Measurements from ENCODE around the gene USP28.

Gene USP28

GRCh38 chr11:113839842-113840241 lies 35.5 kb downstream of the USP28 start:
- Histone ChIP-seq H3K27ac (ENCODE audit: insufficient read depth in 1 of 2, low read depth in 1 of 2, low read length in 2 of 2, poor library complexity in 1 of 2, severe bottlenecking in 2 of 2) (no peak overlapping the region), H3K36me3 (ENCODE audit: control insufficient read depth in 4 of 4, insufficient read depth in 4 of 4, low read length in 3 of 4) (peaks cover 2 to 44% (median 9%) of the 10 kb centered on the region in 4 experiments), H3K9me3 (ENCODE audit: control extremely low read depth in 1 of 5, control insufficient read depth in 4 of 5, insufficient read depth in 2 of 5, low read depth in 1 of 5, low read length in 4 of 5) (no peaks in the 10 kb centered on the region), H3K27me3 (replicated peaks in 2 of 5; ENCODE audit: control insufficient read depth in 4 of 5, insufficient read depth in 5 of 5, low read length in 4 of 5) (no peaks in the 10 kb centered on the region), H3K4me1 (ENCODE audit: control extremely low read depth in 1 of 4, control insufficient read depth in 4 of 4, insufficient read depth in 4 of 4, low read length in 3 of 4) (no peaks in the 10 kb centered on the region), H3K4me3 (ENCODE audit: control insufficient read depth in 1 of 7, extremely low read depth in 1 of 7, insufficient read depth in 4 of 7, low read depth in 2 of 7, low read length in 6 of 7) (no peak overlapping the region)
- ChIA-PET POLR2A (no interaction called here), CTCF (no interaction called here)
- DNase-seq: peak in 1 of 3 donors; percentile 4
- 98% methylated on average over 4 of the region's 6 CpGs for WGBS (ENCODE audit: insufficient coverage)

GRCh38 chr11:113838005-113838404 lies 37.4 kb downstream of the USP28 start:
- H3K4me1 ChIP-seq (ENCODE audit: control extremely low read depth in 1 of 4, control insufficient read depth in 4 of 4, insufficient read depth in 4 of 4, low read length in 3 of 4): no peaks in the 10 kb centered on the region
- POLR2A ChIA-PET: no interaction called here
- no peak for DNase-seq
- no peak overlapping the region for H3K4me3 ChIP-seq (ENCODE audit: control insufficient read depth in 1 of 7, extremely low read depth in 1 of 7, insufficient read depth in 4 of 7, low read depth in 2 of 7, low read length in 6 of 7)
- H3K9me3 ChIP-seq (ENCODE audit: control extremely low read depth in 1 of 5, control insufficient read depth in 4 of 5, insufficient read depth in 2 of 5, low read depth in 1 of 5, low read length in 4 of 5): no peaks in the 10 kb centered on the region
- WGBS (ENCODE audit: insufficient coverage): 100% methylated on average over 2 of the region's 2 CpGs
- no peaks in the 10 kb centered on the region for H3K27me3 ChIP-seq (replicated peaks in 2 of 5; ENCODE audit: control insufficient read depth in 4 of 5, insufficient read depth in 5 of 5, low read length in 4 of 5)
- no peak overlapping the region for H3K27ac ChIP-seq (ENCODE audit: insufficient read depth in 1 of 2, low read depth in 1 of 2, low read length in 2 of 2, poor library complexity in 1 of 2, severe bottlenecking in 2 of 2)
- CTCF ChIA-PET: interaction anchor here (0.9 to 1.6 kb wide), 3 partner anchors 10 to 38 kb away, joined by 3 to 4 read pairs (median 3); no protein-coding TSS in a partner anchor
- peaks cover 2 to 50% (median 10%) of the 10 kb centered on the region in 4 experiments for H3K36me3 ChIP-seq (ENCODE audit: control insufficient read depth in 4 of 4, insufficient read depth in 4 of 4, low read length in 3 of 4)

- ChIA-PET POLR2A (no interaction called here), CTCF (interaction anchor here (0.6 kb wide), 1 partner anchor 61 kb away, joined by 3 read pairs; no protein-coding TSS in a partner anchor)
- H3K4me1 ChIP-seq (ENCODE audit: control extremely low read depth in 1 of 4, control insufficient read depth in 4 of 4, insufficient read depth in 4 of 4, low read length in 3 of 4): no peaks in the 10 kb centered on the region
- H3K27me3 ChIP-seq (replicated peaks in 2 of 5; ENCODE audit: control insufficient read depth in 4 of 5, insufficient read depth in 5 of 5, low read length in 4 of 5): no peaks in the 10 kb centered on the region
- H3K9me3 ChIP-seq (ENCODE audit: control extremely low read depth in 1 of 5, control insufficient read depth in 4 of 5, insufficient read depth in 2 of 5, low read depth in 1 of 5, low read length in 4 of 5): no peaks in the 10 kb centered on the region
- WGBS (ENCODE audit: insufficient coverage): 100% methylated on average over 3 of the region's 4 CpGs
- no peak overlapping the region for H3K27ac ChIP-seq (ENCODE audit: insufficient read depth in 1 of 2, low read depth in 1 of 2, low read length in 2 of 2, poor library complexity in 1 of 2, severe bottlenecking in 2 of 2)
- peaks cover 2 to 36% (median 11%) of the 10 kb centered on the region in 4 experiments for H3K36me3 ChIP-seq (ENCODE audit: control insufficient read depth in 4 of 4, insufficient read depth in 4 of 4, low read length in 3 of 4)
- H3K4me3 ChIP-seq (ENCODE audit: control insufficient read depth in 1 of 7, extremely low read depth in 1 of 7, insufficient read depth in 4 of 7, low read depth in 2 of 7, low read length in 6 of 7): no peak overlapping the region
- no peak for DNase-seq
These were observed 40.1 kb downstream of the USP28 start for GRCh38 chr11:113835306-113835705.

GRCh38 chr11:113833151-113833550 lies 42.2 kb downstream of the USP28 start:
- CTCF ChIA-PET: interaction anchor here (1.1 kb wide), 1 partner anchor 63 kb away, joined by 3 read pairs; no protein-coding TSS in a partner anchor
- peaks cover 3 to 32% (median 9%) of the 10 kb centered on the region in 4 experiments for H3K36me3 ChIP-seq (ENCODE audit: control insufficient read depth in 4 of 4, insufficient read depth in 4 of 4, low read length in 3 of 4)
- WGBS (ENCODE audit: insufficient coverage): 94% methylated on average over 7 of the region's 8 CpGs
- POLR2A ChIA-PET: no interaction called here
- H3K9me3 ChIP-seq (ENCODE audit: control extremely low read depth in 1 of 5, control insufficient read depth in 4 of 5, insufficient read depth in 2 of 5, low read depth in 1 of 5, low read length in 4 of 5): no peaks in the 10 kb centered on the region
- H3K27ac ChIP-seq (ENCODE audit: insufficient read depth in 1 of 2, low read depth in 1 of 2, low read length in 2 of 2, poor library complexity in 1 of 2, severe bottlenecking in 2 of 2): no peak overlapping the region
- H3K4me1 ChIP-seq (ENCODE audit: control extremely low read depth in 1 of 4, control insufficient read depth in 4 of 4, insufficient read depth in 4 of 4, low read length in 3 of 4): no peaks in the 10 kb centered on the region
- H3K27me3 ChIP-seq (replicated peaks in 2 of 5; ENCODE audit: control insufficient read depth in 4 of 5, insufficient read depth in 5 of 5, low read length in 4 of 5): no peaks in the 10 kb centered on the region
- DNase-seq: no peak
- no peak overlapping the region for H3K4me3 ChIP-seq (ENCODE audit: control insufficient read depth in 1 of 7, extremely low read depth in 1 of 7, insufficient read depth in 4 of 7, low read depth in 2 of 7, low read length in 6 of 7)

GRCh38 chr11:113831314-113831713 lies 44.1 kb downstream of the USP28 start:
- Histone ChIP-seq H3K9me3 (ENCODE audit: control extremely low read depth in 1 of 5, control insufficient read depth in 4 of 5, insufficient read depth in 2 of 5, low read depth in 1 of 5, low read length in 4 of 5) (no peaks in the 10 kb centered on the region), H3K27me3 (replicated peaks in 2 of 5; ENCODE audit: control insufficient read depth in 4 of 5, insufficient read depth in 5 of 5, low read length in 4 of 5) (no peaks in the 10 kb centered on the region), H3K4me3 (ENCODE audit: control insufficient read depth in 1 of 7, extremely low read depth in 1 of 7, insufficient read depth in 4 of 7, low read depth in 2 of 7, low read length in 6 of 7) (no peak overlapping the region), H3K27ac (ENCODE audit: insufficient read depth in 1 of 2, low read depth in 1 of 2, low read length in 2 of 2, poor library complexity in 1 of 2, severe bottlenecking in 2 of 2) (no peak overlapping the region), H3K4me1 (ENCODE audit: control extremely low read depth in 1 of 4, control insufficient read depth in 4 of 4, insufficient read depth in 4 of 4, low read length in 3 of 4) (no peaks in the 10 kb centered on the region), H3K36me3 (ENCODE audit: control insufficient read depth in 4 of 4, insufficient read depth in 4 of 4, low read length in 3 of 4) (peaks cover 0 to 36% (median 9%) of the 10 kb centered on the region in 4 experiments)
- POLR2A ChIA-PET: no interaction called here
- CTCF ChIA-PET: no interaction called here
- WGBS (ENCODE audit: insufficient coverage): 93% methylated on average over 4 of the region's 4 CpGs
- DNase-seq: no peak

GRCh38 chr11:113829751-113830150 lies 45.6 kb downstream of the USP28 start:
- no peaks in the 10 kb centered on the region for H3K27me3 ChIP-seq (replicated peaks in 2 of 5; ENCODE audit: control insufficient read depth in 4 of 5, insufficient read depth in 5 of 5, low read length in 4 of 5)
- no peak overlapping the region for H3K27ac ChIP-seq (ENCODE audit: insufficient read depth in 1 of 2, low read depth in 1 of 2, low read length in 2 of 2, poor library complexity in 1 of 2, severe bottlenecking in 2 of 2)
- ChIA-PET CTCF (no interaction called here), POLR2A (no interaction called here)
- no peak overlapping the region for H3K4me3 ChIP-seq (ENCODE audit: control insufficient read depth in 1 of 7, extremely low read depth in 1 of 7, insufficient read depth in 4 of 7, low read depth in 2 of 7, low read length in 6 of 7)
- no peaks in the 10 kb centered on the region for H3K4me1 ChIP-seq (ENCODE audit: control extremely low read depth in 1 of 4, control insufficient read depth in 4 of 4, insufficient read depth in 4 of 4, low read length in 3 of 4)
- peaks cover 0 to 37% (median 14%) of the 10 kb centered on the region in 4 experiments for H3K36me3 ChIP-seq (ENCODE audit: control insufficient read depth in 4 of 4, insufficient read depth in 4 of 4, low read length in 3 of 4)
- H3K9me3 ChIP-seq (ENCODE audit: control extremely low read depth in 1 of 5, control insufficient read depth in 4 of 5, insufficient read depth in 2 of 5, low read depth in 1 of 5, low read length in 4 of 5): peaks cover 0 to 3% (median 0%) of the 10 kb centered on the region in 5 experiments
- DNase-seq: no peak
- WGBS (ENCODE audit: insufficient coverage): no CpG with 5 or more reads among the region's 2 CpGs

- DNase-seq: no peak
- H3K36me3 ChIP-seq (ENCODE audit: control insufficient read depth in 4 of 4, insufficient read depth in 4 of 4, low read length in 3 of 4): peaks cover 0 to 32% (median 17%) of the 10 kb centered on the region in 4 experiments
- ChIA-PET CTCF (interaction anchor here (1.3 kb wide), 1 partner anchor 9 kb away, joined by 4 read pairs; no protein-coding TSS in a partner anchor), POLR2A (no interaction called here)
- H3K4me1 ChIP-seq (ENCODE audit: control extremely low read depth in 1 of 4, control insufficient read depth in 4 of 4, insufficient read depth in 4 of 4, low read length in 3 of 4): no peaks in the 10 kb centered on the region
- H3K27ac ChIP-seq (ENCODE audit: insufficient read depth in 1 of 2, low read depth in 1 of 2, low read length in 2 of 2, poor library complexity in 1 of 2, severe bottlenecking in 2 of 2): no peak overlapping the region
- no peaks in the 10 kb centered on the region for H3K27me3 ChIP-seq (replicated peaks in 2 of 5; ENCODE audit: control insufficient read depth in 4 of 5, insufficient read depth in 5 of 5, low read length in 4 of 5)
- H3K9me3 ChIP-seq (ENCODE audit: control extremely low read depth in 1 of 5, control insufficient read depth in 4 of 5, insufficient read depth in 2 of 5, low read depth in 1 of 5, low read length in 4 of 5): peaks cover 0 to 6% (median 0%) of the 10 kb centered on the region in 5 experiments
- H3K4me3 ChIP-seq (ENCODE audit: control insufficient read depth in 1 of 7, extremely low read depth in 1 of 7, insufficient read depth in 4 of 7, low read depth in 2 of 7, low read length in 6 of 7): no peak overlapping the region
- 88% methylated on average over 1 of the region's 1 CpG for WGBS (ENCODE audit: insufficient coverage)
These were observed 47.2 kb downstream of the USP28 start for GRCh38 chr11:113828191-113828590.
